HCT116 (cell line): ENCODE data around the gene EPB41L5. TPM values are rescaled to one million over a fixed set of nuclear protein-coding genes. Genes with fewer than 3 reads are reported as not detected.

Source experiments
- ATAC-seq: fragments of 200-7000 bp; cut with Tn5 transposase; 2 replicates; pipeline ENCODE4 v1.9.1; 2020; ENCODE audit warnings: mild to moderate bottlenecking, moderate library complexity
- BruUV-seq: library from RNA; stranded (reverse); fragments of 400-500 nt; replicated peaks from 2 replicates; lab custom pipeline; 2021; lab: Mats Ljungman, UMichigan
- CTCF ChIA-PET: fragments of 300-600 bp; sonication (Branson Sonifier 250); formaldehyde crosslinking; loops from one replicate; lab custom pipeline; 2021; ENCODE audit warnings: antibody characterized with exemption; lab: Charles Lee
- POLR2A ChIA-PET: fragments of 300-600, 350-600 bp; sonication (Branson Sonifier 250); formaldehyde crosslinking; loops from one replicate; lab custom pipeline; 2021; ENCODE audit warnings: antibody characterized with exemption; lab: Charles Lee
- RAD21 ChIA-PET, 2 experiments: fragments of 300-600 bp; sonication (Branson Sonifier 250); formaldehyde crosslinking; loops; one replicate each; lab custom pipeline; 2023; ENCODE audit warnings: low total read pairs in 2 of 2; ENCODE audit not compliant: uncharacterized antibody in 2 of 2, unreplicated experiment in 2 of 2, low non-redundant PET in 1 of 2; lab: Charles Lee
- DNase-seq: peaks from one replicate; pipeline ENCODE4 v3.0.0-alpha.2; 2010; ENCODE audit warnings: low read depth, low spot score
- H2AFZ ChIP-seq: fragments of 200-600 bp; shearing (Covaris generic), sonication (generic); 2 replicates; pipeline ENCODE4 v1.6.1; 2017; ENCODE audit warnings: low read depth, mixed run types, mixed read lengths, antibody characterized with exemption, low read length; ENCODE audit not compliant: poor library complexity, severe bottlenecking
- H3K27ac ChIP-seq: 2 replicates; pipeline ENCODE4 v1.5.1; 2012; ENCODE audit warnings: low read depth, low read length
- H3K27me3 ChIP-seq: fragments of 200-600 bp; sonication (generic); 2 replicates; pipeline ENCODE4 v1.6.1; 2016; ENCODE audit warnings: mixed run types, low read length, mixed read lengths; ENCODE audit not compliant: insufficient read depth
- H3K36me3 ChIP-seq, 2 experiments: fragments of 200-500 bp in 1 of 2; fragments of 200-600 bp in 1 of 2; sonication (Bioruptor generic) in 1 of 2; sonication (generic) in 1 of 2; 2 replicates each; pipeline versions ENCODE4 v1.5.1 to v1.6.1; 2014 to 2016; ENCODE audit warnings: low read length in 2 of 2, inconsistent platforms in 1 of 2, mixed read lengths in 1 of 2, mixed run types in 1 of 2; ENCODE audit not compliant: insufficient read depth in 2 of 2, control insufficient read depth in 1 of 2
- H3K4me1 ChIP-seq, 2 experiments: fragments of 200-600 bp in 1 of 2; sonication (generic) in 1 of 2; 2 replicates each; pipeline versions ENCODE4 v1.5.1 to v1.6.1; 2012 to 2017; ENCODE audit warnings: low read length in 2 of 2, inconsistent platforms in 1 of 2, mild to moderate bottlenecking in 1 of 2, mixed read lengths in 1 of 2, mixed run types in 1 of 2, moderate library complexity in 1 of 2; ENCODE audit not compliant: insufficient read depth in 2 of 2, control insufficient read depth in 1 of 2
- H3K4me2 ChIP-seq: fragments of 200-600 bp; sonication (generic); 2 replicates; pipeline ENCODE4 v1.6.1; 2017; ENCODE audit warnings: mixed run types, low read length, mixed read lengths
- H3K4me3 ChIP-seq, 2 experiments: fragments of 200-600 bp in 1 of 2; sonication (generic) in 1 of 2; replicated peaks in 1 of 2; 2 replicates each; pipeline ENCODE4 v1.5.1; 2011 to 2016; ENCODE audit warnings: low read length in 2 of 2, control low read depth in 1 of 2, low read depth in 1 of 2, mild to moderate bottlenecking in 1 of 2, mixed read lengths in 1 of 2, mixed run types in 1 of 2
- H3K79me2 ChIP-seq: fragments of 200-600 bp; sonication (generic); 2 replicates; pipeline ENCODE4 v1.6.1; 2017; ENCODE audit warnings: mild to moderate bottlenecking, mixed run types, low read length, moderate library complexity, mixed read lengths; ENCODE audit not compliant: insufficient read depth
- H3K9ac ChIP-seq: fragments of 200-600 bp; sonication (generic); 2 replicates; pipeline ENCODE4 v1.6.1; 2016; ENCODE audit warnings: low read length, mixed read lengths
- H3K9me2 ChIP-seq: fragments of 200-600 bp; sonication (generic), shearing (Covaris generic); 2 replicates; pipeline ENCODE4 v1.6.1; 2017; ENCODE audit warnings: mixed run types, mild to moderate bottlenecking, moderate library complexity; ENCODE audit not compliant: insufficient read depth
- H3K9me3 ChIP-seq, 2 experiments: fragments of 200-500 bp in 1 of 2; fragments of 200-600 bp in 1 of 2; sonication (Bioruptor generic) in 1 of 2; sonication (generic) in 1 of 2; 2 replicates each; pipeline ENCODE4 v1.6.1; 2014 to 2017; ENCODE audit warnings: low read length in 2 of 2, mixed read lengths in 2 of 2, inconsistent platforms in 1 of 2, low read depth in 1 of 2, mild to moderate bottlenecking in 1 of 2, mixed run types in 1 of 2, moderate library complexity in 1 of 2; ENCODE audit not compliant: control insufficient read depth in 1 of 2, insufficient read depth in 1 of 2
- H4K20me1 ChIP-seq: fragments of 200-600 bp; sonication (generic), shearing (Covaris generic); 2 replicates; pipeline ENCODE4 v1.6.1; 2017; ENCODE audit warnings: mixed run types, mild to moderate bottlenecking, moderate library complexity; ENCODE audit not compliant: insufficient read depth
- JUND ChIP-seq: IDR thresholded peaks from 2 replicates; pipeline ENCODE4 v1.6.1; 2012
- REST ChIP-seq: IDR thresholded peaks from 2 replicates; pipeline ENCODE4 v1.6.1; 2012; ENCODE audit warnings: low read depth
- SP1 ChIP-seq: IDR thresholded peaks from 2 replicates; pipeline ENCODE4 v1.6.1; 2012; ENCODE audit warnings: low read depth
- TCF7L2 ChIP-seq: IDR thresholded peaks from 2 replicates; pipeline ENCODE4 v1.7.0; 2011; ENCODE audit warnings: borderline replicate concordance, inconsistent platforms; ENCODE audit not compliant: insufficient read depth, insufficient read length; ENCODE audit errors: extremely low read depth
- intact Hi-C: fragments of 100-400 bp; cut with micrococcal nuclease; formaldehyde crosslinking; loops from 2 replicates; pipeline ENCODE4 v1.10.0; 2022
- total RNA-seq: library from RNA; stranded (reverse); gene quantifications from one replicate; pipeline ENCODE4 v1.2.1, GENCODE V29; 2021; ENCODE audit not compliant: unreplicated experiment
- TF ChIP-seq, protein P1 (sequence below), 3 experiments: fragments of 200-600 bp in 1 of 3; sonication (generic) in 1 of 3; IDR thresholded peaks in 2 of 3; conservative IDR thresholded peaks in 1 of 3; 2 replicates each; pipeline ENCODE4 v1.5.1; 2012 to 2017; ENCODE audit warnings: low read depth in 2 of 3, low read length in 2 of 3, antibody characterized with exemption in 1 of 3, borderline replicate concordance in 1 of 3, control low read depth in 1 of 3, mild to moderate bottlenecking in 1 of 3, mixed read lengths in 1 of 3, mixed run types in 1 of 3, moderate library complexity in 1 of 3; ENCODE audit not compliant: insufficient read depth in 1 of 3
- TF ChIP-seq, protein P2 (sequence below): IDR thresholded peaks from 2 replicates; pipeline ENCODE4 v1.6.1; 2012
- TF ChIP-seq, protein P3 (sequence below): IDR thresholded peaks from 2 replicates; pipeline ENCODE4 v1.6.1; 2011; ENCODE audit warnings: mild to moderate bottlenecking, low read length, moderate library complexity; ENCODE audit not compliant: insufficient replicate concordance; ENCODE audit errors: extremely low read depth

The EPB41L5 gene
- total RNA-seq, 1 experiment from 2014 or later = 14.7 TPM

GRCh38 chr2:120012363-120012762, 514 bp upstream of the EPB41L5 start (continued):
- TF ChIP-seq, protein P1, sequence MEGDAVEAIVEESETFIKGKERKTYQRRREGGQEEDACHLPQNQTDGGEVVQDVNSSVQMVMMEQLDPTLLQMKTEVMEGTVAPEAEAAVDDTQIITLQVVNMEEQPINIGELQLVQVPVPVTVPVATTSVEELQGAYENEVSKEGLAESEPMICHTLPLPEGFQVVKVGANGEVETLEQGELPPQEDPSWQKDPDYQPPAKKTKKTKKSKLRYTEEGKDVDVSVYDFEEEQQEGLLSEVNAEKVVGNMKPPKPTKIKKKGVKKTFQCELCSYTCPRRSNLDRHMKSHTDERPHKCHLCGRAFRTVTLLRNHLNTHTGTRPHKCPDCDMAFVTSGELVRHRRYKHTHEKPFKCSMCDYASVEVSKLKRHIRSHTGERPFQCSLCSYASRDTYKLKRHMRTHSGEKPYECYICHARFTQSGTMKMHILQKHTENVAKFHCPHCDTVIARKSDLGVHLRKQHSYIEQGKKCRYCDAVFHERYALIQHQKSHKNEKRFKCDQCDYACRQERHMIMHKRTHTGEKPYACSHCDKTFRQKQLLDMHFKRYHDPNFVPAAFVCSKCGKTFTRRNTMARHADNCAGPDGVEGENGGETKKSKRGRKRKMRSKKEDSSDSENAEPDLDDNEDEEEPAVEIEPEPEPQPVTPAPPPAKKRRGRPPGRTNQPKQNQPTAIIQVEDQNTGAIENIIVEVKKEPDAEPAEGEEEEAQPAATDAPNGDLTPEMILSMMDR (IDR thresholded peaks at IDR 0.05 in 2 of 3, conservative IDR thresholded peaks at IDR 0.05 in 1 of 3; ENCODE audit: borderline replicate concordance in 1 of 3, insufficient read depth in 1 of 3, low read depth in 2 of 3, low read length in 2 of 3) = no peak
- TF ChIP-seq JUND (no peak), SP1 (no peak)

- no peaks in the 10 kb centered on the region for H3K36me3 ChIP-seq
- H3K9ac ChIP-seq = peak overlapping the region; percentile 74
- intact Hi-C loops = loop anchor here (5.0 to 10.0 kb wide), 2 partner anchors 256 to 309 kb away; partner anchors contain the start of gene PTPN4
- ChIA-PET CTCF (interaction anchor here (1.4 kb wide), 1 partner anchor 13 kb away, joined by 3 read pairs; no protein-coding TSS in a partner anchor), POLR2A (interaction anchor here (1.1 kb wide), 1 partner anchor 203 kb away, joined by 3 read pairs; no protein-coding TSS in a partner anchor), RAD21 (interaction anchor here in 1 of 2 experiments (0.6 kb wide), 1 partner anchor 18 kb away, joined by 3 read pairs; no protein-coding TSS in a partner anchor)
- H3K9me2 ChIP-seq = no peaks in the 10 kb centered on the region
- H2AFZ ChIP-seq = peak overlapping the region; percentile 80
- H3K4me2 ChIP-seq = peak overlapping the region; percentile 85
- BruUV-seq = TSS peak; percentile 75
- H3K9me3 ChIP-seq = no peaks in the 10 kb centered on the region
- peak; percentile 15 for ATAC-seq
- H3K4me1 ChIP-seq = peaks cover 5 to 27% of the 10 kb centered on the region in 2 experiments; a peak in 3 of 4 replicates
- DNase-seq = peak; percentile 19
- H3K79me2 ChIP-seq = peaks cover 13% of the 10 kb centered on the region
- TF ChIP-seq, protein P2, sequence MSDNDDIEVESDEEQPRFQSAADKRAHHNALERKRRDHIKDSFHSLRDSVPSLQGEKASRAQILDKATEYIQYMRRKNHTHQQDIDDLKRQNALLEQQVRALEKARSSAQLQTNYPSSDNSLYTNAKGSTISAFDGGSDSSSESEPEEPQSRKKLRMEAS = 0 out of 2 replicates have a peak, but pooled peaks have one; percentile 28
- TF ChIP-seq REST (no peak), TCF7L2 (no peak)
- TF ChIP-seq, protein P3, sequence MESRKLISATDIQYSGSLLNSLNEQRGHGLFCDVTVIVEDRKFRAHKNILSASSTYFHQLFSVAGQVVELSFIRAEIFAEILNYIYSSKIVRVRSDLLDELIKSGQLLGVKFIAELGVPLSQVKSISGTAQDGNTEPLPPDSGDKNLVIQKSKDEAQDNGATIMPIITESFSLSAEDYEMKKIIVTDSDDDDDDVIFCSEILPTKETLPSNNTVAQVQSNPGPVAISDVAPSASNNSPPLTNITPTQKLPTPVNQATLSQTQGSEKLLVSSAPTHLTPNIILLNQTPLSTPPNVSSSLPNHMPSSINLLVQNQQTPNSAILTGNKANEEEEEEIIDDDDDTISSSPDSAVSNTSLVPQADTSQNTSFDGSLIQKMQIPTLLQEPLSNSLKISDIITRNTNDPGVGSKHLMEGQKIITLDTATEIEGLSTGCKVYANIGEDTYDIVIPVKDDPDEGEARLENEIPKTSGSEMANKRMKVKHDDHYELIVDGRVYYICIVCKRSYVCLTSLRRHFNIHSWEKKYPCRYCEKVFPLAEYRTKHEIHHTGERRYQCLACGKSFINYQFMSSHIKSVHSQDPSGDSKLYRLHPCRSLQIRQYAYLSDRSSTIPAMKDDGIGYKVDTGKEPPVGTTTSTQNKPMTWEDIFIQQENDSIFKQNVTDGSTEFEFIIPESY = no peak
- H3K4me3 ChIP-seq = peak overlapping the region; percentile 62 to 77
- H4K20me1 ChIP-seq = no peaks in the 10 kb centered on the region
- H3K27me3 ChIP-seq = no peaks in the 10 kb centered on the region
- peak overlapping the region; percentile 60 for H3K27ac ChIP-seq
These were observed 833 bp downstream of the EPB41L5 start for GRCh38 chr2:120013597-120014223.
